NB4 (cell line): ENCODE results near the gene SIK2.

Experiments used
- DNase-seq: peaks from one replicate; pipeline ENCODE4 v3.0.0; 2010; ENCODE audit warnings: low read depth
- H3K4me3 ChIP-seq: one replicate; pipeline ENCODE4 v1.5.1; 2011; ENCODE audit warnings: mild to moderate bottlenecking, low read depth, low read length, moderate library complexity
- MYC ChIP-seq: IDR thresholded peaks from 2 replicates; pipeline ENCODE4 v1.6.1; 2011; ENCODE audit warnings: low read depth, low read length
- POLR2A ChIP-seq: IDR thresholded peaks from 2 replicates; pipeline ENCODE4 v1.6.1; 2011; ENCODE audit warnings: mild to moderate bottlenecking; ENCODE audit not compliant: insufficient read length; ENCODE audit errors: extremely low read depth
- TF ChIP-seq, protein P1 (sequence below): IDR thresholded peaks from one replicate; pipeline ENCODE4 v1.5.1; 2012; ENCODE audit warnings: low read depth, low read length
- TF ChIP-seq, protein P2 (sequence below): IDR thresholded peaks from 2 replicates; pipeline ENCODE4 v1.6.1; 2011; ENCODE audit warnings: low read depth, low read length

Gene SIK2

DNA sequence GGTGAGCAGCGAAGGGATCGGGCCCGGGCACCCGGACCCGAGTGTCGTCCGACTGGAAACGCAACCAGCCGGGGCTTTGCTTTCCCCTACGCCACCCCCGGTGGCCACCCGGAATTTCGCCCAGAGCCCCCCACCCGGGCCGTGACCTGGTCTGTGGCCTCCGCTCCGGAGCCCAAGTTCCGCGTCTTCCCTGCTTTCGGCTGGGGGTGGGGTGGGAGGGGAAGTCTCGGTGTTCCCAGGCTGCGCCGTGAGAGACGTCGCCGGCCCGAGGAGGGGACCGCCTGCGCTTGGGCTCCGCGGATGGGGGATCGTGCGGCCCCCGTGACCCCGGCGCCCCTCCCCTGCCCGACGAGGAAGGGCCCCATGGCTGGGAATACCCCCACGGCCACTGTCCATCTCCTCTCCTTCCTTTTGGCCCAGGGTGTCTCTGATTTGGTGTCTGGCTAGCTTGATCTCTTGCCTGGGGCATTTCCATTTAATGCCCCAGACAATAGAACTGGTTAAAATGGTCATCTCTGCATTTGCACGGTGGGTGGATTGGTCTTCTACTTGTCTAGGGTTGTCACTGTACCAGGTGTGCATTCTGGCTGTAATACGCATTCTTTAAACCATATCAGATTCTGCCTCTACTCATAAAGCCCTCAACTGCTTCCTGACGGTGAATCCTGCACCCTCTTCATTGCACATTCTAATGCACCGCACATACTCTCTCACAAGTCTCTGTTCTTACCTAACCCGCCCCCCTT, 789 bp downstream of the SIK2 start:
- DNase-seq, result peak; percentile 57
- peak overlapping the region; percentile 75 for H3K4me3 ChIP-seq
- no peak for TF ChIP-seq POLR2A
- TF ChIP-seq MYC, result 0 out of 2 replicates have a peak, but pooled peaks have one; percentile 20

- DNase-seq, result peak; percentile 17
- no peak for TF ChIP-seq MYC
- TF ChIP-seq, protein P1, sequence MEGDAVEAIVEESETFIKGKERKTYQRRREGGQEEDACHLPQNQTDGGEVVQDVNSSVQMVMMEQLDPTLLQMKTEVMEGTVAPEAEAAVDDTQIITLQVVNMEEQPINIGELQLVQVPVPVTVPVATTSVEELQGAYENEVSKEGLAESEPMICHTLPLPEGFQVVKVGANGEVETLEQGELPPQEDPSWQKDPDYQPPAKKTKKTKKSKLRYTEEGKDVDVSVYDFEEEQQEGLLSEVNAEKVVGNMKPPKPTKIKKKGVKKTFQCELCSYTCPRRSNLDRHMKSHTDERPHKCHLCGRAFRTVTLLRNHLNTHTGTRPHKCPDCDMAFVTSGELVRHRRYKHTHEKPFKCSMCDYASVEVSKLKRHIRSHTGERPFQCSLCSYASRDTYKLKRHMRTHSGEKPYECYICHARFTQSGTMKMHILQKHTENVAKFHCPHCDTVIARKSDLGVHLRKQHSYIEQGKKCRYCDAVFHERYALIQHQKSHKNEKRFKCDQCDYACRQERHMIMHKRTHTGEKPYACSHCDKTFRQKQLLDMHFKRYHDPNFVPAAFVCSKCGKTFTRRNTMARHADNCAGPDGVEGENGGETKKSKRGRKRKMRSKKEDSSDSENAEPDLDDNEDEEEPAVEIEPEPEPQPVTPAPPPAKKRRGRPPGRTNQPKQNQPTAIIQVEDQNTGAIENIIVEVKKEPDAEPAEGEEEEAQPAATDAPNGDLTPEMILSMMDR, result no peak
- TF ChIP-seq POLR2A, result no peak
- TF ChIP-seq, protein P2, sequence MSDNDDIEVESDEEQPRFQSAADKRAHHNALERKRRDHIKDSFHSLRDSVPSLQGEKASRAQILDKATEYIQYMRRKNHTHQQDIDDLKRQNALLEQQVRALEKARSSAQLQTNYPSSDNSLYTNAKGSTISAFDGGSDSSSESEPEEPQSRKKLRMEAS, result no peak
- peak overlapping the region; percentile 75 for H3K4me3 ChIP-seq
Observed at GRCh38 chr11:111603611-111604130, 1.4 kb downstream of the SIK2 start.

GRCh38 chr11:111604392-111605009, 2.3 kb downstream of the SIK2 start:
- DNase-seq, result peak; percentile 67
- no peak for TF ChIP-seq POLR2A
- TF ChIP-seq, protein P2, result no peak
- no peak for TF ChIP-seq MYC
- TF ChIP-seq, protein P1, result peak; percentile 52
- peak overlapping the region; percentile 75 for H3K4me3 ChIP-seq

DNA sequence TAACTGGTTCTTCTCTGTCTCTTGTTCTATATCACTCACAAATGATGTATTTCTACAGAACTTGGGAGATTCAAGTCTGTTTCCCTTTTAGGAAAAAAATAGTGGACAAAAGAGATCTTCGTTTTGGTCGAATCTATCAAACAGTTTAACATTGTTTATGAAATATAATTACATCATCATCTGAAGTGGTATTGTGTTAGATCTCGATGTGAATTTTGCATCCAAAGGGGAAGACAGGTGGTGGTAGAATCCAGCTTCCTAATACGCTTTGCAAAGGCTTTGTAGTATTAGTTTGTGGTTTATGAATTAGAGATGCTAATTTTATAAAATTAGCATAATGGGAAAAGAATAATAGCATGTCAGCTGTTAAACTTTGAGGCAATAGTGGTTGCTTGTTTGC, 3.4 kb downstream of the SIK2 start:
- TF ChIP-seq, protein P1, result no peak
- TF ChIP-seq MYC, result no peak
- no peak for TF ChIP-seq POLR2A
- TF ChIP-seq, protein P2, result no peak
- DNase-seq, result no peak
- H3K4me3 ChIP-seq, result peak overlapping the region; percentile 1

DNA sequence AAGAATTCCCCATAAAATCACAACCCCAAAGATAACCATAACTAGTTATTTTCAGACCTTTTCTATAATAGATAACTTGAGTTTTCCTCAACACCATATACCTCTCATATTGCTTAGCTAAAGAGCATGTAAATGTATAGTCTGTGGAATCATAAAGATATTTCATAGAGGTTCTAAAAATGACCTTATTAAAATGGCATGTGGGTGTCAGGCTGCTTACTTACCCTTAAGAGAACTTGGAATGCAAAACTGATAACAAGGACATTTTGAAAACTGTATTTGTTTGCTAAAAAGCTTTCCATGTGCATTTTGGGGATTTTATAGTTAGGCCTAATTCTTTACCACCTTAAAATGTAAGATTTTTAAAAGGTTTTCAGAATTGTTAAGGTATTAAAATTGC, 4.7 kb downstream of the SIK2 start:
- TF ChIP-seq, protein P2, result no peak
- no peak overlapping the region for H3K4me3 ChIP-seq
- DNase-seq, result no peak

- DNase-seq, result no peak
- TF ChIP-seq MYC (no peak), POLR2A (no peak)
- TF ChIP-seq, protein P1, result no peak
- TF ChIP-seq, protein P2, result no peak
- no peak overlapping the region for H3K4me3 ChIP-seq
Observed at GRCh38 chr11:111607751-111608150, 5.5 kb downstream of the SIK2 start.
